Esophagus squamous epithelium (tissue), 5 donors: ENCODE results near the gene AURKA. TPM values are rescaled to one million over a fixed set of nuclear protein-coding genes. Genes with fewer than 3 reads are reported as not detected.

Experiments
- DNase-seq: peaks from one replicate; lab custom pipeline; 2025; lab: John Stamatoyannopoulos, UW
- H3K27ac ChIP-seq, 4 donors: fragments of 200-600 bp; sonication (generic); one replicate each; pipeline ENCODE4 v1.5.1; 2016 to 2019; ENCODE audit warnings: mild to moderate bottlenecking in 1 of 4
- H3K27me3 ChIP-seq, 4 donors: fragments of 200-600 bp; sonication (generic); 1 replicate in 3 of 4; 2 replicates in 1 of 4; pipeline versions ENCODE4 v1.5.1 to v1.6.0; 2017 to 2021; ENCODE audit warnings: antibody characterized with exemption in 1 of 4
- H3K36me3 ChIP-seq, 3 donors: fragments of 200-600 bp; sonication (generic); one replicate each; pipeline ENCODE4 v1.5.1; 2016 to 2019
- H3K4me1 ChIP-seq, 3 donors: fragments of 200-600 bp; sonication (generic); one replicate each; pipeline ENCODE4 v1.5.1; 2017 to 2019
- H3K4me3 ChIP-seq, 4 donors: fragments of 200-600 bp; sonication (generic); 1 replicate in 3 of 4; 2 replicates in 1 of 4; pipeline ENCODE4 v1.5.1; 2016 to 2019; ENCODE audit warnings: mild to moderate bottlenecking in 2 of 4, moderate library complexity in 1 of 4
- H3K9me3 ChIP-seq, 3 donors: fragments of 200-600 bp; sonication (generic); one replicate each; pipeline ENCODE4 v1.5.1; 2016 to 2019
- CTCF ChIP-seq, 6 experiments: fragments of 450-650 bp in 4 of 6; fragments of 200-600 bp in 2 of 6; sonication (generic) in 2 of 6; IDR thresholded peaks; one replicate each; pipeline ENCODE4 v1.5.1; 2016 to 2019; ENCODE audit warnings: antibody characterized with exemption in 6 of 6, mild to moderate bottlenecking in 4 of 6, moderate library complexity in 4 of 6
- POLR2A ChIP-seq, 4 donors: fragments of 450-650 bp; IDR thresholded peaks; one replicate each; pipeline ENCODE4 v1.6.1; 2017; ENCODE audit warnings: antibody characterized with exemption in 4 of 4, mild to moderate bottlenecking in 4 of 4, moderate library complexity in 3 of 4
- WGBS, 2 donors: methylation state at CpG; one replicate each; pipeline ENCODE4 v1.1.5; 2018; 5-methylcytosine and 5-hydroxymethylcytosine counted together
- intact Hi-C: fragments of 100-400 bp; cut with DNase I; formaldehyde crosslinking; loops from one replicate; pipeline ENCODE4 v1.15.0; 2022
- total RNA-seq, 4 donors: library from RNA; depleted of rRNA; stranded (reverse); fragments of >200 nt; gene quantifications; one replicate each; pipeline ENCODE4 v1.1.0, GENCODE V29; 2016
- donor health status: DM: yes; HTN: yes; CAD: no.

The AURKA gene
- total RNA-seq, 4 donors from 2014 or later, result 2.9 to 25.8 (median 12.3) TPM

- WGBS, 2 donors, result 44 to 65% methylated on average over 3 to 4 of the region's 4 CpGs
- intact Hi-C loops, result no loop called here
- Histone ChIP-seq H3K4me3 (no peak overlapping the region), H3K9me3 (no peaks in the 10 kb centered on the region), H3K4me1 (peaks cover 8 to 26% (median 25%) of the 10 kb centered on the region in 3 donors), H3K27ac (no peak overlapping the region), H3K36me3 (no peaks in the 10 kb centered on the region), H3K27me3 (no peaks in the 10 kb centered on the region)
- TF ChIP-seq CTCF (IDR thresholded peaks at IDR 0.05) (no peak), POLR2A (IDR thresholded peaks at IDR 0.05) (no peak)
- DNase-seq, result no peak
Observed at GRCh38 chr20:56430461-56430860, 38.4 kb upstream of the AURKA start.

- Histone ChIP-seq H3K4me3 (no peak overlapping the region), H3K27ac (no peak overlapping the region), H3K4me1 (peaks cover 8 to 26% (median 25%) of the 10 kb centered on the region in 3 donors), H3K9me3 (no peaks in the 10 kb centered on the region), H3K27me3 (no peaks in the 10 kb centered on the region), H3K36me3 (no peaks in the 10 kb centered on the region)
- 46 to 57% methylated on average over 4 of the region's 4 CpGs for WGBS, 2 donors
- no peak for TF ChIP-seq POLR2A (IDR thresholded peaks at IDR 0.05)
- no peak for TF ChIP-seq CTCF (IDR thresholded peaks at IDR 0.05)
- no peak for DNase-seq
- intact Hi-C loops, result no loop called here
Observed at GRCh38 chr20:56429941-56430340, 37.9 kb upstream of the AURKA start.

- no peak for DNase-seq
Observed at GRCh38 chr20:56429502-56429901, 37.5 kb upstream of the AURKA start.

GRCh38 chr20:56428881-56429280, 36.9 kb upstream of the AURKA start:
- WGBS, 2 donors, result 49 to 54% methylated on average over 8 of the region's 8 CpGs

More at GRCh38 chr20:56429502-56429901, 37.5 kb upstream of the AURKA start:
- H3K4me1 ChIP-seq, result peaks cover 8 to 26% (median 25%) of the 10 kb centered on the region in 3 donors
- no peak overlapping the region for H3K4me3 ChIP-seq
- TF ChIP-seq POLR2A (IDR thresholded peaks at IDR 0.05) (no peak), CTCF (IDR thresholded peaks at IDR 0.05) (no peak)
- H3K36me3 ChIP-seq, result no peaks in the 10 kb centered on the region
- H3K27me3 ChIP-seq, result no peaks in the 10 kb centered on the region
- no peaks in the 10 kb centered on the region for H3K9me3 ChIP-seq
- H3K27ac ChIP-seq, result no peak overlapping the region
- intact Hi-C loops, result no loop called here
- 56% methylated on average over 6 of the region's 6 CpGs for WGBS, 2 donors

GRCh38 chr20:56428410-56428809, 36.4 kb upstream of the AURKA start:
- no peak for TF ChIP-seq CTCF (IDR thresholded peaks at IDR 0.05)
- TF ChIP-seq POLR2A (IDR thresholded peaks at IDR 0.05), result no peak
- H3K9me3 ChIP-seq, result no peaks in the 10 kb centered on the region
- H3K4me3 ChIP-seq, result no peak overlapping the region
- peak overlapping the region in 1 of 4 donors; percentile 5 for H3K27ac ChIP-seq
- peaks cover 8 to 19% (median 17%) of the 10 kb centered on the region in 3 donors for H3K4me1 ChIP-seq
- no peaks in the 10 kb centered on the region for H3K27me3 ChIP-seq
- DNase-seq, result no peak
- WGBS, 2 donors, result 51 to 53% methylated on average over 3 to 5 of the region's 5 CpGs
- intact Hi-C loops, result no loop called here
- H3K36me3 ChIP-seq, result no peaks in the 10 kb centered on the region

More at GRCh38 chr20:56428881-56429280, 36.9 kb upstream of the AURKA start:
- Histone ChIP-seq H3K9me3 (no peaks in the 10 kb centered on the region), H3K27me3 (no peaks in the 10 kb centered on the region), H3K4me3 (no peak overlapping the region), H3K4me1 (peaks cover 8 to 23% (median 22%) of the 10 kb centered on the region in 3 donors), H3K36me3 (no peaks in the 10 kb centered on the region), H3K27ac (peak overlapping the region in 1 of 4 donors; percentile 5)
- TF ChIP-seq POLR2A (IDR thresholded peaks at IDR 0.05), result no peak
- intact Hi-C loops, result no loop called here
- DNase-seq, result no peak

GRCh38 chr20:56427797-56428196, 35.8 kb upstream of the AURKA start:
- Histone ChIP-seq H3K27ac (no peak overlapping the region), H3K4me3 (no peak overlapping the region), H3K36me3 (no peaks in the 10 kb centered on the region), H3K4me1 (peaks cover 8 to 18% (median 17%) of the 10 kb centered on the region in 3 donors), H3K9me3 (no peaks in the 10 kb centered on the region), H3K27me3 (no peaks in the 10 kb centered on the region)
- DNase-seq, result no peak
- intact Hi-C loops, result no loop called here
- WGBS, 2 donors, result 75 to 87% methylated on average over 4 of the region's 4 CpGs
- TF ChIP-seq POLR2A (IDR thresholded peaks at IDR 0.05), result no peak
